IPS-18a (cell line): ENCODE measurements around the gene PTPRT.

Source experiments
- H3K27ac ChIP-seq: one replicate; pipeline ENCODE4 v1.5.1; 2013; ENCODE audit warnings: low read length
- H3K27me3 ChIP-seq: one replicate; pipeline ENCODE4 v1.6.1; 2013; ENCODE audit warnings: mild to moderate bottlenecking, low read length; ENCODE audit not compliant: control insufficient read depth, insufficient read depth
- H3K36me3 ChIP-seq: one replicate; pipeline ENCODE4 v1.6.1; 2013; ENCODE audit warnings: low read depth, low read length; ENCODE audit not compliant: control insufficient read depth
- H3K4me1 ChIP-seq: one replicate; pipeline ENCODE4 v1.6.1; 2013; ENCODE audit warnings: low read depth, low read length; ENCODE audit not compliant: control insufficient read depth
- H3K4me3 ChIP-seq: one replicate; pipeline ENCODE4 v1.5.1; 2013; ENCODE audit warnings: low read length
- H3K9ac ChIP-seq: one replicate; pipeline ENCODE4 v1.6.1; 2013; ENCODE audit warnings: mild to moderate bottlenecking, low read length, moderate library complexity
- H3K9me3 ChIP-seq: one replicate; pipeline ENCODE4 v1.6.1; 2013; ENCODE audit warnings: low read depth, low read length; ENCODE audit not compliant: control insufficient read depth

Gene PTPRT

GRCh38 chr20:43198607-43199006 lies 8.9 kb upstream of the PTPRT start:
- H3K9ac ChIP-seq: no peak overlapping the region
- H3K27ac ChIP-seq: no peak overlapping the region
- H3K4me1 ChIP-seq: peaks cover 11% of the 10 kb centered on the region
- H3K36me3 ChIP-seq: no peaks in the 10 kb centered on the region
- H3K4me3 ChIP-seq: no peak overlapping the region
- no peaks in the 10 kb centered on the region for H3K27me3 ChIP-seq
- H3K9me3 ChIP-seq: no peaks in the 10 kb centered on the region

GRCh38 chr20:43196243-43196642 lies 6.5 kb upstream of the PTPRT start:
- no peak overlapping the region for H3K4me3 ChIP-seq
- peaks cover 8% of the 10 kb centered on the region for H3K27me3 ChIP-seq
- H3K36me3 ChIP-seq: no peaks in the 10 kb centered on the region
- no peaks in the 10 kb centered on the region for H3K9me3 ChIP-seq
- peaks cover 11% of the 10 kb centered on the region for H3K4me1 ChIP-seq
- H3K27ac ChIP-seq: no peak overlapping the region
- H3K9ac ChIP-seq: no peak overlapping the region

- peaks cover 9% of the 10 kb centered on the region for H3K4me1 ChIP-seq
- H3K9ac ChIP-seq: no peak overlapping the region
- H3K4me3 ChIP-seq: no peak overlapping the region
- peaks cover 25% of the 10 kb centered on the region for H3K27me3 ChIP-seq
- H3K36me3 ChIP-seq: no peaks in the 10 kb centered on the region
- H3K27ac ChIP-seq: no peak overlapping the region
- no peaks in the 10 kb centered on the region for H3K9me3 ChIP-seq
Observed at GRCh38 chr20:43194137-43194536, 4.4 kb upstream of the PTPRT start.

GRCh38 chr20:43193443-43193842 lies 3.7 kb upstream of the PTPRT start:
- Histone ChIP-seq H3K4me3 (no peak overlapping the region), H3K9me3 (no peaks in the 10 kb centered on the region), H3K36me3 (no peaks in the 10 kb centered on the region), H3K9ac (no peak overlapping the region), H3K4me1 (peaks cover 4% of the 10 kb centered on the region), H3K27me3 (peaks cover 32% of the 10 kb centered on the region), H3K27ac (no peak overlapping the region)

GRCh38 chr20:43191946-43192863 lies 2.5 kb upstream of the PTPRT start:
- Histone ChIP-seq H3K4me3 (no peak overlapping the region), H3K36me3 (no peaks in the 10 kb centered on the region), H3K27me3 (peaks cover 40% of the 10 kb centered on the region), H3K27ac (no peak overlapping the region), H3K9ac (no peak overlapping the region), H3K4me1 (peaks cover 7% of the 10 kb centered on the region), H3K9me3 (no peaks in the 10 kb centered on the region)

GRCh38 chr20:43191143-43191542 lies 1.4 kb upstream of the PTPRT start:
- no peak overlapping the region for H3K9ac ChIP-seq
- H3K9me3 ChIP-seq: no peaks in the 10 kb centered on the region
- H3K4me1 ChIP-seq: peaks cover 7% of the 10 kb centered on the region
- peaks cover 40% of the 10 kb centered on the region for H3K27me3 ChIP-seq
- no peak overlapping the region for H3K4me3 ChIP-seq
- H3K27ac ChIP-seq: no peak overlapping the region
- no peaks in the 10 kb centered on the region for H3K36me3 ChIP-seq

GRCh38 chr20:43190332-43190953 lies 737 bp upstream of the PTPRT start:
- Histone ChIP-seq H3K27ac (no peak overlapping the region), H3K9ac (no peak overlapping the region), H3K4me1 (peaks cover 7% of the 10 kb centered on the region), H3K9me3 (no peaks in the 10 kb centered on the region), H3K36me3 (no peaks in the 10 kb centered on the region), H3K4me3 (peak overlapping the region; percentile 64), H3K27me3 (peaks cover 40% of the 10 kb centered on the region)

GRCh38 chr20:43188861-43189553 lies 699 bp downstream of the PTPRT start:
- H3K27ac ChIP-seq: no peak overlapping the region
- H3K9me3 ChIP-seq: no peaks in the 10 kb centered on the region
- H3K4me3 ChIP-seq: peak overlapping the region; percentile 63
- H3K4me1 ChIP-seq: peaks cover 7% of the 10 kb centered on the region
- no peaks in the 10 kb centered on the region for H3K36me3 ChIP-seq
- no peak overlapping the region for H3K9ac ChIP-seq
- H3K27me3 ChIP-seq: peaks cover 40% of the 10 kb centered on the region

- Histone ChIP-seq H3K9me3 (no peaks in the 10 kb centered on the region), H3K9ac (no peak overlapping the region), H3K4me1 (peaks cover 7% of the 10 kb centered on the region), H3K27ac (no peak overlapping the region), H3K4me3 (peak overlapping the region; percentile 63), H3K36me3 (no peaks in the 10 kb centered on the region), H3K27me3 (peaks cover 40% of the 10 kb centered on the region)
Observed at GRCh38 chr20:43188234-43188653, 1.5 kb downstream of the PTPRT start.

- H3K4me1 ChIP-seq: peaks cover 7% of the 10 kb centered on the region
- H3K9ac ChIP-seq: no peak overlapping the region
- H3K4me3 ChIP-seq: peak overlapping the region; percentile 63
- H3K27me3 ChIP-seq: peaks cover 40% of the 10 kb centered on the region
- H3K27ac ChIP-seq: no peak overlapping the region
- no peaks in the 10 kb centered on the region for H3K36me3 ChIP-seq
- no peaks in the 10 kb centered on the region for H3K9me3 ChIP-seq
Observed at GRCh38 chr20:43187476-43188233, 2.1 kb downstream of the PTPRT start.

GRCh38 chr20:43186312-43186711 lies 3.4 kb downstream of the PTPRT start:
- H3K27ac ChIP-seq: no peak overlapping the region
- no peaks in the 10 kb centered on the region for H3K36me3 ChIP-seq
- H3K4me1 ChIP-seq: peaks cover 7% of the 10 kb centered on the region
- no peaks in the 10 kb centered on the region for H3K9me3 ChIP-seq
- H3K4me3 ChIP-seq: no peak overlapping the region
- H3K9ac ChIP-seq: no peak overlapping the region
- peaks cover 33% of the 10 kb centered on the region for H3K27me3 ChIP-seq
